ENCODE data around the gene SARNP. TPM values are rescaled to one million over a fixed set of nuclear protein-coding genes. Genes with fewer than 3 reads are reported as not detected.

Gene SARNP
- total and polyA plus RNA-seq, 9 of the 15 experiments (the other 6 are each of a cell fraction or from before 2014, with no cell fraction given) = 70.1 to 400 (median 198) TPM

GRCh38 chr12:55829967-55830600 is 12.6 kb upstream of the SARNP start (continued):
- TF ChIP-seq RREB1 (CRISPR knock-in tag; IDR thresholded peaks at IDR 0.05) (no peak), ZNF395 (CRISPR knock-in tag; IDR thresholded peaks at IDR 0.05) (no peak; the same call in 1 of the 2 replicates), SMARCA5 (IDR thresholded peaks at IDR 0.05) (no peak), HNRNPH1 (optimal IDR thresholded peaks at IDR 0.05; ENCODE audit: low read depth, low read length) (no peak), HMBOX1 (IDR thresholded peaks at IDR 0.05) (no peak), PHTF2 (CRISPR knock-in tag; IDR thresholded peaks at IDR 0.05) (no peak), ZFP91 (CRISPR knock-in tag; IDR thresholded peaks at IDR 0.05) (no peak), ZFP30 (CRISPR knock-in tag; IDR thresholded peaks at IDR 0.05; ENCODE audit: borderline replicate concordance) (no peak), ZNF165 (CRISPR knock-in tag; IDR thresholded peaks at IDR 0.05; ENCODE audit: borderline replicate concordance) (no peak), NEUROD1 (IDR thresholded peaks at IDR 0.05; ENCODE audit: borderline replicate concordance, low read depth, low read length, partially characterized antibody) (no peak), CBX1 (IDR thresholded peaks at IDR 0.05; ENCODE audit: low read depth) (no peak), ZSCAN29 (IDR thresholded peaks at IDR 0.05) (no peak), RNF219 (CRISPR knock-in tag; IDR thresholded peaks at IDR 0.05) (no peak), EP400 (IDR thresholded peaks at IDR 0.05) (no peak)

Measured in K562 (cell line).